Left ventricle myocardium inferior (tissue), 1 donor: ENCODE measurements around the gene SAMD4B. TPM values are rescaled to one million over a fixed set of nuclear protein-coding genes. Genes with fewer than 3 reads are reported as not detected.

Experiments
- DNase-seq: peaks from one replicate; pipeline ENCODE4 v3.0.0-alpha.2; 2020
- H3K27ac ChIP-seq: fragments of 200-600 bp; replicated peaks from 2 replicates; pipeline ENCODE4 v1.8.0; 2021
- H3K27me3 ChIP-seq: fragments of 200-600 bp; 2 replicates; pipeline ENCODE4 v1.8.0; 2021; ENCODE audit warnings: low read depth
- H3K36me3 ChIP-seq: fragments of 200-600 bp; 2 replicates; pipeline ENCODE4 v1.8.0; 2021
- H3K4me1 ChIP-seq: fragments of 200-600 bp; 2 replicates; pipeline ENCODE4 v1.8.0; 2021
- H3K4me3 ChIP-seq: fragments of 200-600 bp; 2 replicates; pipeline ENCODE4 v1.8.0; 2021; ENCODE audit warnings: mild to moderate bottlenecking, moderate library complexity
- H3K9me3 ChIP-seq: fragments of 200-600 bp; replicated peaks from 2 replicates; pipeline ENCODE4 v1.8.0; 2021
- CTCF ChIP-seq: fragments of 200-600 bp; IDR thresholded peaks from 2 replicates; pipeline ENCODE4 v1.8.0; 2021; ENCODE audit warnings: antibody characterized with exemption, mild to moderate bottlenecking, borderline replicate concordance
- intact Hi-C: fragments of 100-400 bp; cut with micrococcal nuclease; formaldehyde crosslinking; loops from one replicate; pipeline ENCODE4 v1.11.0; 2022
- total RNA-seq: library from RNA; stranded (reverse); fragmentation: NEBNext Ultra II Directional; extraction: Animal tissue kit (Norgen Biotek cat#: 25700); gene quantifications from one replicate; pipeline ENCODE4 v1.2.1, GENCODE V29; 2021
- donor health status: DM: no; HTN: yes; CAD: no; lungs with severe emphysema.

Gene SAMD4B
- total RNA-seq, 1 donor from 2014 or later = 47.9 TPM

- Histone ChIP-seq H3K4me1 (peaks cover 5% of the 10 kb centered on the region), H3K4me3 (no peak overlapping the region), H3K27ac (no peak overlapping the region), H3K27me3 (peaks cover 27% of the 10 kb centered on the region), H3K36me3 (no peaks in the 10 kb centered on the region), H3K9me3 (no peaks in the 10 kb centered on the region)
- no peak for TF ChIP-seq CTCF
- intact Hi-C loops = no loop called here
- DNase-seq = no peak
Observed at GRCh38 chr19:39316627-39317321, 25.4 kb upstream of the SAMD4B start.

- H3K27me3 ChIP-seq = peaks cover 21% of the 10 kb centered on the region
- DNase-seq = no peak
- no peak for TF ChIP-seq CTCF
- no peaks in the 10 kb centered on the region for H3K9me3 ChIP-seq
- H3K4me3 ChIP-seq = no peak overlapping the region
- peaks cover 5% of the 10 kb centered on the region for H3K4me1 ChIP-seq
- H3K36me3 ChIP-seq = no peaks in the 10 kb centered on the region
- intact Hi-C loops = no loop called here
- H3K27ac ChIP-seq = no peak overlapping the region
Observed at GRCh38 chr19:39317476-39317875, 24.7 kb upstream of the SAMD4B start.

GRCh38 chr19:39318071-39318470, 24.1 kb upstream of the SAMD4B start:
- H3K27me3 ChIP-seq = peaks cover 21% of the 10 kb centered on the region
- no peak overlapping the region for H3K4me3 ChIP-seq
- TF ChIP-seq CTCF = no peak
- no peaks in the 10 kb centered on the region for H3K9me3 ChIP-seq
- intact Hi-C loops = no loop called here
- peaks cover 5% of the 10 kb centered on the region for H3K4me1 ChIP-seq
- no peak overlapping the region for H3K27ac ChIP-seq
- DNase-seq = no peak
- no peaks in the 10 kb centered on the region for H3K36me3 ChIP-seq

GRCh38 chr19:39318690-39319089, 23.5 kb upstream of the SAMD4B start:
- Histone ChIP-seq H3K9me3 (no peaks in the 10 kb centered on the region), H3K4me3 (no peak overlapping the region), H3K36me3 (no peaks in the 10 kb centered on the region), H3K27ac (no peak overlapping the region), H3K4me1 (peaks cover 5% of the 10 kb centered on the region), H3K27me3 (peaks cover 21% of the 10 kb centered on the region)
- no peak for DNase-seq
- TF ChIP-seq CTCF = no peak
- intact Hi-C loops = no loop called here

- Histone ChIP-seq H3K36me3 (no peaks in the 10 kb centered on the region), H3K4me3 (no peak overlapping the region), H3K27me3 (peaks cover 21% of the 10 kb centered on the region), H3K9me3 (no peaks in the 10 kb centered on the region), H3K27ac (no peak overlapping the region), H3K4me1 (peaks cover 5% of the 10 kb centered on the region)
- intact Hi-C loops = no loop called here
- no peak for TF ChIP-seq CTCF
- no peak for DNase-seq
Observed at GRCh38 chr19:39319098-39319891, 22.9 kb upstream of the SAMD4B start.
